Gastrocnemius medialis (tissue), 4 donors: ENCODE measurements around the gene RNF223.
"Not testable (repeated sequence)": the region's sequence is repeated elsewhere in the genome, so short reads cannot be mapped to it uniquely, and the experiment has no call there.

Experiments
- POLR2A ChIP-seq, 2 donors: fragments of 450-650 bp; IDR thresholded peaks; one replicate each; pipeline ENCODE4 v1.6.1; 2017; ENCODE audit warnings: antibody characterized with exemption in 2 of 2, mild to moderate bottlenecking in 2 of 2, moderate library complexity in 2 of 2
- TF ChIP-seq, protein P1 (sequence below), 5 experiments: fragments of 450-650 bp in 3 of 5; fragments of 200-600 bp in 2 of 5; sonication (generic) in 2 of 5; IDR thresholded peaks in 4 of 5; conservative IDR thresholded peaks in 1 of 5; 1 replicate in 4 of 5; 2 replicates in 1 of 5; pipeline ENCODE4 v1.5.1; 2016 to 2019; ENCODE audit warnings: antibody characterized with exemption in 5 of 5, mild to moderate bottlenecking in 3 of 5, moderate library complexity in 3 of 5

DNA sequence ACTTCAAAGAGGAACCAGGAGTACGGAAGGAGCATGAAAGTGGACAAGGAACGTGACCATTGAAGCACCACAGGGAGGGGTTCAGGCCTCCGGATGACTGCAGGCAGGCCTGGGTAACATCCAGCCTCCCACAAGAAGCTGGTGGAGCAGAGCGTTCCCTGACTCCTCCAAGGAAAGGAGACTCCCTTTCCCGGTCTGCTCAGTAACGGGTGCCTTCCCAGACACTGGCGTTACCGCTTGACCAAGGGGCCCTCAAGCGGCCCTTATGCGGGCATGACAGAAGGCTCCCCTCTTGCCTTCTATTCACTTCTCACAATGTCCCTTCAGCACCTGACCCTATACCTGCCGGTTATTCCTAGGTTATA is 8.2 kb downstream of the RNF223 start:
- TF ChIP-seq, protein P1, sequence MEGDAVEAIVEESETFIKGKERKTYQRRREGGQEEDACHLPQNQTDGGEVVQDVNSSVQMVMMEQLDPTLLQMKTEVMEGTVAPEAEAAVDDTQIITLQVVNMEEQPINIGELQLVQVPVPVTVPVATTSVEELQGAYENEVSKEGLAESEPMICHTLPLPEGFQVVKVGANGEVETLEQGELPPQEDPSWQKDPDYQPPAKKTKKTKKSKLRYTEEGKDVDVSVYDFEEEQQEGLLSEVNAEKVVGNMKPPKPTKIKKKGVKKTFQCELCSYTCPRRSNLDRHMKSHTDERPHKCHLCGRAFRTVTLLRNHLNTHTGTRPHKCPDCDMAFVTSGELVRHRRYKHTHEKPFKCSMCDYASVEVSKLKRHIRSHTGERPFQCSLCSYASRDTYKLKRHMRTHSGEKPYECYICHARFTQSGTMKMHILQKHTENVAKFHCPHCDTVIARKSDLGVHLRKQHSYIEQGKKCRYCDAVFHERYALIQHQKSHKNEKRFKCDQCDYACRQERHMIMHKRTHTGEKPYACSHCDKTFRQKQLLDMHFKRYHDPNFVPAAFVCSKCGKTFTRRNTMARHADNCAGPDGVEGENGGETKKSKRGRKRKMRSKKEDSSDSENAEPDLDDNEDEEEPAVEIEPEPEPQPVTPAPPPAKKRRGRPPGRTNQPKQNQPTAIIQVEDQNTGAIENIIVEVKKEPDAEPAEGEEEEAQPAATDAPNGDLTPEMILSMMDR (IDR thresholded peaks at IDR 0.05 in 4 of 5, conservative IDR thresholded peaks at IDR 0.05 in 1 of 5) = not testable (repeated sequence)
- not testable (repeated sequence) for TF ChIP-seq POLR2A (IDR thresholded peaks at IDR 0.05)
